HCT116 (cell line): ENCODE results near the gene UPF3A. TPM values are rescaled to one million over a fixed set of nuclear protein-coding genes. Genes with fewer than 3 reads are reported as not detected.

Source experiments
- ATAC-seq: fragments of 200-7000 bp; cut with Tn5 transposase; 2 replicates; pipeline ENCODE4 v1.9.1; 2020; ENCODE audit warnings: mild to moderate bottlenecking, moderate library complexity
- BruUV-seq: library from RNA; stranded (reverse); fragments of 400-500 nt; replicated peaks from 2 replicates; lab custom pipeline; 2021; lab: Mats Ljungman, UMichigan
- CTCF ChIA-PET: fragments of 300-600 bp; sonication (Branson Sonifier 250); formaldehyde crosslinking; loops from one replicate; lab custom pipeline; 2021; ENCODE audit warnings: antibody characterized with exemption; lab: Charles Lee
- POLR2A ChIA-PET: fragments of 300-600, 350-600 bp; sonication (Branson Sonifier 250); formaldehyde crosslinking; loops from one replicate; lab custom pipeline; 2021; ENCODE audit warnings: antibody characterized with exemption; lab: Charles Lee
- RAD21 ChIA-PET, 2 experiments: fragments of 300-600 bp; sonication (Branson Sonifier 250); formaldehyde crosslinking; loops; one replicate each; lab custom pipeline; 2023; ENCODE audit warnings: low total read pairs in 2 of 2; ENCODE audit not compliant: uncharacterized antibody in 2 of 2, unreplicated experiment in 2 of 2, low non-redundant PET in 1 of 2; lab: Charles Lee
- DNase-seq: peaks from one replicate; pipeline ENCODE4 v3.0.0-alpha.2; 2010; ENCODE audit warnings: low read depth, low spot score
- H2AFZ ChIP-seq: fragments of 200-600 bp; shearing (Covaris generic), sonication (generic); 2 replicates; pipeline ENCODE4 v1.6.1; 2017; ENCODE audit warnings: low read depth, mixed run types, mixed read lengths, antibody characterized with exemption, low read length; ENCODE audit not compliant: poor library complexity, severe bottlenecking
- H3K27ac ChIP-seq: 2 replicates; pipeline ENCODE4 v1.5.1; 2012; ENCODE audit warnings: low read depth, low read length
- H3K27me3 ChIP-seq: fragments of 200-600 bp; sonication (generic); 2 replicates; pipeline ENCODE4 v1.6.1; 2016; ENCODE audit warnings: mixed run types, low read length, mixed read lengths; ENCODE audit not compliant: insufficient read depth
- H3K36me3 ChIP-seq, 2 experiments: fragments of 200-500 bp in 1 of 2; fragments of 200-600 bp in 1 of 2; sonication (Bioruptor generic) in 1 of 2; sonication (generic) in 1 of 2; 2 replicates each; pipeline versions ENCODE4 v1.5.1 to v1.6.1; 2014 to 2016; ENCODE audit warnings: low read length in 2 of 2, inconsistent platforms in 1 of 2, mixed read lengths in 1 of 2, mixed run types in 1 of 2; ENCODE audit not compliant: insufficient read depth in 2 of 2, control insufficient read depth in 1 of 2
- H3K4me1 ChIP-seq, 2 experiments: fragments of 200-600 bp in 1 of 2; sonication (generic) in 1 of 2; 2 replicates each; pipeline versions ENCODE4 v1.5.1 to v1.6.1; 2012 to 2017; ENCODE audit warnings: low read length in 2 of 2, inconsistent platforms in 1 of 2, mild to moderate bottlenecking in 1 of 2, mixed read lengths in 1 of 2, mixed run types in 1 of 2, moderate library complexity in 1 of 2; ENCODE audit not compliant: insufficient read depth in 2 of 2, control insufficient read depth in 1 of 2
- H3K4me2 ChIP-seq: fragments of 200-600 bp; sonication (generic); 2 replicates; pipeline ENCODE4 v1.6.1; 2017; ENCODE audit warnings: mixed run types, low read length, mixed read lengths
- H3K4me3 ChIP-seq, 2 experiments: fragments of 200-600 bp in 1 of 2; sonication (generic) in 1 of 2; replicated peaks in 1 of 2; 2 replicates each; pipeline ENCODE4 v1.5.1; 2011 to 2016; ENCODE audit warnings: low read length in 2 of 2, control low read depth in 1 of 2, low read depth in 1 of 2, mild to moderate bottlenecking in 1 of 2, mixed read lengths in 1 of 2, mixed run types in 1 of 2
- H3K79me2 ChIP-seq: fragments of 200-600 bp; sonication (generic); 2 replicates; pipeline ENCODE4 v1.6.1; 2017; ENCODE audit warnings: mild to moderate bottlenecking, mixed run types, low read length, moderate library complexity, mixed read lengths; ENCODE audit not compliant: insufficient read depth
- H3K9ac ChIP-seq: fragments of 200-600 bp; sonication (generic); 2 replicates; pipeline ENCODE4 v1.6.1; 2016; ENCODE audit warnings: low read length, mixed read lengths
- H3K9me2 ChIP-seq: fragments of 200-600 bp; sonication (generic), shearing (Covaris generic); 2 replicates; pipeline ENCODE4 v1.6.1; 2017; ENCODE audit warnings: mixed run types, mild to moderate bottlenecking, moderate library complexity; ENCODE audit not compliant: insufficient read depth
- H3K9me3 ChIP-seq, 2 experiments: fragments of 200-500 bp in 1 of 2; fragments of 200-600 bp in 1 of 2; sonication (Bioruptor generic) in 1 of 2; sonication (generic) in 1 of 2; 2 replicates each; pipeline ENCODE4 v1.6.1; 2014 to 2017; ENCODE audit warnings: low read length in 2 of 2, mixed read lengths in 2 of 2, inconsistent platforms in 1 of 2, low read depth in 1 of 2, mild to moderate bottlenecking in 1 of 2, mixed run types in 1 of 2, moderate library complexity in 1 of 2; ENCODE audit not compliant: control insufficient read depth in 1 of 2, insufficient read depth in 1 of 2
- H4K20me1 ChIP-seq: fragments of 200-600 bp; sonication (generic), shearing (Covaris generic); 2 replicates; pipeline ENCODE4 v1.6.1; 2017; ENCODE audit warnings: mixed run types, mild to moderate bottlenecking, moderate library complexity; ENCODE audit not compliant: insufficient read depth
- ATF3 ChIP-seq: IDR thresholded peaks from 2 replicates; pipeline ENCODE4 v1.6.1; 2012
- CBX3 ChIP-seq: IDR thresholded peaks from 2 replicates; pipeline ENCODE4 v1.6.1; 2012; ENCODE audit warnings: low read depth
- CEBPB ChIP-seq: IDR thresholded peaks from 2 replicates; pipeline ENCODE4 v1.6.1; 2012; ENCODE audit warnings: low read depth
- EGR1 ChIP-seq: IDR thresholded peaks from 2 replicates; pipeline ENCODE4 v1.6.1; 2012; ENCODE audit warnings: low read depth
- ELF1 ChIP-seq: IDR thresholded peaks from 2 replicates; pipeline ENCODE4 v1.6.1; 2012; ENCODE audit warnings: low read depth, borderline replicate concordance
- EZH2 ChIP-seq: fragments of 200-600 bp; sonication (generic); IDR thresholded peaks from 2 replicates; pipeline ENCODE4 v1.6.1; 2017; ENCODE audit warnings: antibody characterized with exemption, mixed run types
- EZH2phosphoT487 ChIP-seq: fragments of 200-600 bp; IDR thresholded peaks from 2 replicates; pipeline ENCODE4 v1.6.1; 2018; ENCODE audit warnings: antibody characterized with exemption, borderline replicate concordance
- FOSL1 ChIP-seq: IDR thresholded peaks from 2 replicates; pipeline ENCODE4 v1.6.1; 2012; ENCODE audit warnings: low read depth
- JUND ChIP-seq: IDR thresholded peaks from 2 replicates; pipeline ENCODE4 v1.6.1; 2012
- MAX ChIP-seq: IDR thresholded peaks from 2 replicates; pipeline ENCODE4 v1.6.1; 2012
- POLR2A ChIP-seq: IDR thresholded peaks from 2 replicates; pipeline ENCODE4 v1.7.0; 2011; ENCODE audit warnings: borderline replicate concordance; ENCODE audit not compliant: insufficient read depth, insufficient read length; ENCODE audit errors: extremely low read depth
- POLR2AphosphoS5 ChIP-seq: IDR thresholded peaks from 2 replicates; pipeline ENCODE4 v1.6.1; 2011; ENCODE audit warnings: mild to moderate bottlenecking, low read depth, low read length, moderate library complexity
- RAD21 ChIP-seq: IDR thresholded peaks from 2 replicates; pipeline ENCODE4 v1.6.1; 2012; ENCODE audit warnings: low read depth, mild to moderate bottlenecking
- SIN3A ChIP-seq: IDR thresholded peaks from 2 replicates; pipeline ENCODE4 v1.6.1; 2012; ENCODE audit warnings: low read depth
- SP1 ChIP-seq: IDR thresholded peaks from 2 replicates; pipeline ENCODE4 v1.6.1; 2012; ENCODE audit warnings: low read depth
- TCF7L2 ChIP-seq: IDR thresholded peaks from 2 replicates; pipeline ENCODE4 v1.7.0; 2011; ENCODE audit warnings: borderline replicate concordance, inconsistent platforms; ENCODE audit not compliant: insufficient read depth, insufficient read length; ENCODE audit errors: extremely low read depth
- YY1 ChIP-seq: IDR thresholded peaks from 2 replicates; pipeline ENCODE4 v1.6.1; 2011; ENCODE audit warnings: low read length, low read depth, moderate library complexity, mild to moderate bottlenecking; ENCODE audit not compliant: insufficient replicate concordance; ENCODE audit errors: extremely low read depth
- ZNF274 ChIP-seq: fragments of 200-500 bp; sonication (Bioruptor generic); IDR thresholded peaks from 2 replicates; pipeline ENCODE4 v1.6.1; 2014; ENCODE audit warnings: mild to moderate bottlenecking, low read depth, low read length, inconsistent platforms
- intact Hi-C: fragments of 100-400 bp; cut with micrococcal nuclease; formaldehyde crosslinking; loops from 2 replicates; pipeline ENCODE4 v1.10.0; 2022
- total RNA-seq: library from RNA; stranded (reverse); gene quantifications from one replicate; pipeline ENCODE4 v1.2.1, GENCODE V29; 2021; ENCODE audit not compliant: unreplicated experiment

Gene UPF3A
- total RNA-seq, 1 experiment from 2014 or later = 31.8 TPM

GRCh38 chr13:114284680-114285079, 3.3 kb downstream of the UPF3A start:
- ChIA-PET CTCF (no interaction called here), RAD21 (no interaction called here), POLR2A (no interaction called here)
- Histone ChIP-seq H3K9me3 (no peaks in the 10 kb centered on the region), H4K20me1 (no peaks in the 10 kb centered on the region), H2AFZ (no peak overlapping the region), H3K79me2 (peaks cover 21% of the 10 kb centered on the region), H3K27ac (no peak overlapping the region), H3K4me2 (no peak overlapping the region), H3K27me3 (no peaks in the 10 kb centered on the region), H3K9ac (no peak overlapping the region), H3K4me3 (no peak overlapping the region), H3K36me3 (peaks cover 7 to 15% of the 10 kb centered on the region in 2 experiments; a peak in 2 of 4 replicates), H3K9me2 (no peaks in the 10 kb centered on the region), H3K4me1 (peaks cover 15 to 21% of the 10 kb centered on the region in 2 experiments)
- intact Hi-C loops = no loop called here
- no peak for ATAC-seq
- DNase-seq = no peak
- TF ChIP-seq CBX3 (no peak), POLR2A (no peak), ZNF274 (no peak), TCF7L2 (no peak), SIN3A (no peak), EZH2 (no peak), YY1 (no peak), FOSL1 (no peak), ELF1 (no peak), ATF3 (no peak), MAX (no peak), EZH2phosphoT487 (no peak), JUND (no peak), POLR2AphosphoS5 (no peak), RAD21 (no peak), EGR1 (no peak), CEBPB (no peak), SP1 (no peak)
- no TSS peak for BruUV-seq
